HEK293T (cell line): ENCODE data around the gene CIROP.

Experiments
- ARNT ChIP-seq: fragments of 450-650 bp; IDR thresholded peaks from 2 replicates; pipeline ENCODE4 v1.6.1; 2017; ENCODE audit warnings: mild to moderate bottlenecking
- CTBP1 ChIP-seq: fragments of 450-650 bp; IDR thresholded peaks from 2 replicates; pipeline ENCODE4 v1.6.1; 2016; ENCODE audit warnings: borderline replicate concordance
- ELF4 ChIP-seq: fragments of 450-650 bp; IDR thresholded peaks from 2 replicates; pipeline ENCODE4 v1.6.1; 2017; ENCODE audit warnings: antibody characterized with exemption
- FOXA1 ChIP-seq: fragments of 450-650 bp; IDR thresholded peaks from 2 replicates; pipeline ENCODE4 v1.6.1; 2016; ENCODE audit warnings: mild to moderate bottlenecking
- LEF1 ChIP-seq: fragments of 450-650 bp; IDR thresholded peaks from 2 replicates; pipeline ENCODE4 v1.6.1; 2017; ENCODE audit warnings: mild to moderate bottlenecking, borderline replicate concordance
- NFRKB ChIP-seq: fragments of 450-650 bp; IDR thresholded peaks from 2 replicates; pipeline ENCODE4 v1.6.1; 2016; ENCODE audit warnings: mild to moderate bottlenecking, moderate library complexity
- SUZ12 ChIP-seq: fragments of 450-650 bp; IDR thresholded peaks from 2 replicates; pipeline ENCODE4 v1.6.1; 2016; ENCODE audit warnings: mild to moderate bottlenecking
- TARDBP ChIP-seq: fragments of 450-650 bp; IDR thresholded peaks from 2 replicates; pipeline ENCODE4 v1.6.1; 2016

- no peak for TF ChIP-seq CTBP1
- TF ChIP-seq SUZ12 = no peak
- no peak for TF ChIP-seq FOXA1
- TF ChIP-seq LEF1 = no peak
- no peak for TF ChIP-seq ARNT
- TF ChIP-seq ELF4 = no peak
- no peak for TF ChIP-seq NFRKB
- no peak for TF ChIP-seq TARDBP
Measured at GRCh38 chr14:23066855-23067744, 37.7 kb downstream of the CIROP start.
